HG03103 (cell line): ENCODE results near the gene AEBP1.

ENCODE experiments used
- ATAC-seq: cut with Tn5 transposase; IDR thresholded peaks from one replicate; pipeline ENCODE4 v1.9.1; 2021; ENCODE audit warnings: low read depth; ENCODE audit not compliant: unreplicated experiment

The AEBP1 gene

GRCh38 chr7:44066494-44067063, 37.6 kb upstream of the AEBP1 start:
- ATAC-seq = no peak

- no peak for ATAC-seq
Measured at GRCh38 chr7:44067064-44067951, 36.8 kb upstream of the AEBP1 start.

- no peak for ATAC-seq
Measured at GRCh38 chr7:44068054-44068453, 36.1 kb upstream of the AEBP1 start.

GRCh38 chr7:44071726-44072363, 32.3 kb upstream of the AEBP1 start:
- no peak for ATAC-seq

GRCh38 chr7:44072364-44073231, 31.5 kb upstream of the AEBP1 start:
- no peak for ATAC-seq

GRCh38 chr7:44073664-44074348, 30.3 kb upstream of the AEBP1 start:
- no peak for ATAC-seq

- ATAC-seq = no peak
Measured at GRCh38 chr7:44074349-44074695, 29.8 kb upstream of the AEBP1 start.

- no peak for ATAC-seq
Measured at GRCh38 chr7:44075296-44076075, 28.7 kb upstream of the AEBP1 start.

- no peak for ATAC-seq
Measured at GRCh38 chr7:44076101-44076895, 27.8 kb upstream of the AEBP1 start.

GRCh38 chr7:44077061-44077460, 27.1 kb upstream of the AEBP1 start:
- ATAC-seq = no peak

GRCh38 chr7:44077681-44078091, 26.5 kb upstream of the AEBP1 start:
- ATAC-seq = no peak

GRCh38 chr7:44078521-44078920, 25.6 kb upstream of the AEBP1 start:
- ATAC-seq = no peak

GRCh38 chr7:44079331-44080021, 24.7 kb upstream of the AEBP1 start:
- ATAC-seq = no peak

GRCh38 chr7:44080118-44080517, 24.0 kb upstream of the AEBP1 start:
- ATAC-seq = no peak

GRCh38 chr7:44080686-44081265, 23.4 kb upstream of the AEBP1 start:
- no peak for ATAC-seq

GRCh38 chr7:44081266-44081748, 22.8 kb upstream of the AEBP1 start:
- ATAC-seq = no peak

- peak; percentile 92 for ATAC-seq
Measured at GRCh38 chr7:44082541-44083207, 21.5 kb upstream of the AEBP1 start.
